DOHH2 (cell line): ENCODE measurements around the gene SLC25A25.

Experiments
- CTCF ChIP-seq: fragments of 200-600 bp; sonication (generic); IDR thresholded peaks from one replicate; pipeline ENCODE4 v1.5.1; 2014; ENCODE audit warnings: antibody characterized with exemption, mild to moderate bottlenecking, low read depth, low read length; ENCODE audit not compliant: poor library complexity, severe bottlenecking
- EZH2phosphoT487 ChIP-seq: fragments of 200-600 bp; sonication (generic); IDR thresholded peaks from 2 replicates; pipeline ENCODE4 v1.6.1; 2017; ENCODE audit warnings: borderline replicate concordance, mild to moderate bottlenecking, antibody characterized with exemption, low read length, moderate library complexity, mixed read lengths

DNA sequence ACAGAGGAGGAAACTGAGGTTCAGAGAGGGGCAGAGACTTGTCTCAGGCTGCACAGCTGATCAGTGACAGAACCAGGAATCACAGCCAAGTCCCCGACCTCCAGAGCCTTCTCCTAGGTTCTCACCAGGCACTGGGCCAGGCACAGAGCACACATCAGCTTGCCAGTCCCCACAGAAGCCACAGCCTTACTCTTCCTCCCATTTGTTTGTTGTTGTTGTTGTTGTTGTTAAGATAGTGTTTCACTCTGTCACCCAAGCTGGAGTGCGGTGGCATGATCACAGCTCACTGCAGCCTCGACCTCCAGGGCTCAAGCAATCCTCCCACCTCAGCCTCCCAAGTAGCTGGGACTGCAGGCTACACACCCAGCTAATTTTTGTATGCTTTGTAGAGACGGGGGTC, 42.3 kb upstream of the SLC25A25 start:
- TF ChIP-seq CTCF (no peak), EZH2phosphoT487 (no peak)
